Peyer's patch (tissue), 4 donors: ENCODE data around the gene SIGLEC15.

ENCODE experiments used
- POLR2A ChIP-seq, 2 donors: fragments of 450-650 bp; IDR thresholded peaks; one replicate each; pipeline ENCODE4 v1.5.1; 2017; ENCODE audit warnings: antibody characterized with exemption in 2 of 2, mild to moderate bottlenecking in 2 of 2, moderate library complexity in 2 of 2
- TF ChIP-seq, protein P1 (sequence below), 6 experiments: fragments of 450-650 bp in 4 of 6; fragments of 200-600 bp in 2 of 6; sonication (generic) in 1 of 6; IDR thresholded peaks; one replicate each; pipeline ENCODE4 v1.5.1; 2017 to 2019; ENCODE audit warnings: antibody characterized with exemption in 6 of 6, mild to moderate bottlenecking in 3 of 6, moderate library complexity in 1 of 6

DNA sequence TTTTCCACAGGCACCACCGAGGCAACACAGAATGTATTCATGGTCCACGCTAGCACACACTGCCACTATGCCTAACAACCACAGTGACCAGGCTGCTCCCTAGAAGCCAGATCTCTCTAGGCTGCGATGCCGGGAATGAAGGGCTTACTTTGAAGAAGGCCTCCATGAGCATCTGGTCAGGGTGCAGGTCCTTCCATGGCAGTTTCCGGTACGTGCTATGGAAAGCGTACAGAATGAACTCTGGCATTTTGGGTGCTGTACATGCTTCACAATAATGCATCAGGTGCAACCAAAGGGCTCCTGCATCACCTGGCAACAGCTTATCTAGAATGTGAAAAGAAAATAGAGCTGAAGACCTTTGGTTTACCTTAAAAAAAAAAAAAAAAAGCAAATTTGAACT lies 44.9 kb downstream of the SIGLEC15 start:
- TF ChIP-seq POLR2A (IDR thresholded peaks at IDR 0.05) = no peak
- TF ChIP-seq, protein P1, sequence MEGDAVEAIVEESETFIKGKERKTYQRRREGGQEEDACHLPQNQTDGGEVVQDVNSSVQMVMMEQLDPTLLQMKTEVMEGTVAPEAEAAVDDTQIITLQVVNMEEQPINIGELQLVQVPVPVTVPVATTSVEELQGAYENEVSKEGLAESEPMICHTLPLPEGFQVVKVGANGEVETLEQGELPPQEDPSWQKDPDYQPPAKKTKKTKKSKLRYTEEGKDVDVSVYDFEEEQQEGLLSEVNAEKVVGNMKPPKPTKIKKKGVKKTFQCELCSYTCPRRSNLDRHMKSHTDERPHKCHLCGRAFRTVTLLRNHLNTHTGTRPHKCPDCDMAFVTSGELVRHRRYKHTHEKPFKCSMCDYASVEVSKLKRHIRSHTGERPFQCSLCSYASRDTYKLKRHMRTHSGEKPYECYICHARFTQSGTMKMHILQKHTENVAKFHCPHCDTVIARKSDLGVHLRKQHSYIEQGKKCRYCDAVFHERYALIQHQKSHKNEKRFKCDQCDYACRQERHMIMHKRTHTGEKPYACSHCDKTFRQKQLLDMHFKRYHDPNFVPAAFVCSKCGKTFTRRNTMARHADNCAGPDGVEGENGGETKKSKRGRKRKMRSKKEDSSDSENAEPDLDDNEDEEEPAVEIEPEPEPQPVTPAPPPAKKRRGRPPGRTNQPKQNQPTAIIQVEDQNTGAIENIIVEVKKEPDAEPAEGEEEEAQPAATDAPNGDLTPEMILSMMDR (IDR thresholded peaks at IDR 0.05) = no peak
